H1 (cell line): ENCODE measurements around the gene TAP2. TPM values are rescaled to one million over a fixed set of nuclear protein-coding genes. Genes with fewer than 3 reads are reported as not detected.

Experiments used
- CTCF ChIA-PET: fragments of 300-600 bp; sonication (Branson Sonifier 250); formaldehyde crosslinking; loops from one replicate; lab custom pipeline; 2021; ENCODE audit not compliant: partially characterized antibody; lab: Charles Lee
- POLR2A ChIA-PET: fragments of 300-600 bp; sonication (Branson Sonifier 250); formaldehyde crosslinking; loops from one replicate; lab custom pipeline; 2021; ENCODE audit warnings: inconsistent platforms; ENCODE audit not compliant: partially characterized antibody; lab: Charles Lee
- DNase-seq, 2 experiments: peaks; one replicate each; pipeline versions ENCODE4 v3.0.0 to v3.0.0-alpha.2; 2010 to 2022; ENCODE audit warnings: low spot score in 2 of 2, low read depth in 1 of 2, mixed read lengths in 1 of 2
- FAIRE-seq: peaks from 2 replicates; lab custom pipeline; 2011; peaks lifted over from hg19 to GRCh38; lab: Jason Lieb, UNC
- H2AFZ ChIP-seq: 2 replicates; pipeline ENCODE4 v1.8.1; 2012; ENCODE audit warnings: low read length, inconsistent platforms
- H2AK5ac ChIP-seq: 2 replicates; pipeline ENCODE4 v1.6.1; 2013; ENCODE audit warnings: low read depth, low read length
- H2BK120ac ChIP-seq: replicated peaks from 2 replicates; pipeline ENCODE3; 2013; ENCODE audit warnings: low read depth, low read length, inconsistent platforms
- H2BK12ac ChIP-seq: 2 replicates; pipeline ENCODE4 v1.6.1; 2013; ENCODE audit warnings: low read depth, low read length
- H2BK15ac ChIP-seq: 2 replicates; pipeline ENCODE4 v1.6.1; 2013; ENCODE audit warnings: low read length
- H2BK20ac ChIP-seq: 2 replicates; pipeline ENCODE4 v1.6.1; 2013; ENCODE audit warnings: low read length
- H2BK5ac ChIP-seq: 2 replicates; pipeline ENCODE4 v1.6.1; 2013; ENCODE audit warnings: low read depth, low read length
- H3K14ac ChIP-seq: 2 replicates; pipeline ENCODE4 v1.6.1; 2013; ENCODE audit warnings: inconsistent platforms; ENCODE audit not compliant: insufficient read length
- H3K18ac ChIP-seq: 2 replicates; pipeline ENCODE4 v1.6.1; 2013; ENCODE audit warnings: low read length; ENCODE audit errors: extremely low read depth
- H3K23ac ChIP-seq: 2 replicates; pipeline ENCODE4 v1.6.1; 2013; ENCODE audit warnings: inconsistent platforms; ENCODE audit not compliant: insufficient read length
- H3K23me2 ChIP-seq: 2 replicates; pipeline ENCODE4 v1.6.1; 2013; ENCODE audit warnings: low read depth, low read length
- H3K27ac ChIP-seq: 2 replicates; pipeline ENCODE4 v1.6.1; 2011; ENCODE audit warnings: low read depth, low read length, inconsistent platforms
- H3K27me3 ChIP-seq, 4 experiments: replicated peaks in 1 of 4; 1 replicate in 1 of 4; 2 replicates in 3 of 4; pipeline versions ENCODE4 v1.6.1 to v1.8.1; 2011 to 2013; ENCODE audit warnings: low read length in 3 of 4, mild to moderate bottlenecking in 3 of 4, inconsistent platforms in 2 of 4, mixed read lengths in 2 of 4, moderate library complexity in 1 of 4; ENCODE audit not compliant: control insufficient read depth in 3 of 4, insufficient read depth in 3 of 4; ENCODE audit errors: extremely low read depth in 1 of 4
- H3K36me3 ChIP-seq, 4 experiments: 2 replicates each; pipeline versions ENCODE4 v1.6.1 to v1.8.1; 2011 to 2013; ENCODE audit warnings: mild to moderate bottlenecking in 4 of 4, low read length in 3 of 4, moderate library complexity in 2 of 4, control low read depth in 1 of 4, inconsistent platforms in 1 of 4; ENCODE audit not compliant: insufficient read depth in 4 of 4, control insufficient read depth in 2 of 4
- H3K4ac ChIP-seq: replicated peaks from 2 replicates; pipeline ENCODE3; 2013; ENCODE audit warnings: low read length, low read depth, mixed read lengths, inconsistent platforms; ENCODE audit not compliant: insufficient read length
- H3K4me1 ChIP-seq, 4 experiments: replicated peaks in 1 of 4; 1 replicate in 1 of 4; 2 replicates in 3 of 4; pipeline versions ENCODE4 v1.6.1 to v1.8.1; 2011 to 2013; ENCODE audit warnings: low read length in 3 of 4, inconsistent platforms in 2 of 4, mixed read lengths in 1 of 4; ENCODE audit not compliant: insufficient read depth in 4 of 4, control insufficient read depth in 3 of 4
- H3K4me2 ChIP-seq, 2 experiments: 2 replicates each; pipeline versions ENCODE4 v1.6.1 to v1.8.1; 2011 to 2013; ENCODE audit warnings: low read depth in 2 of 2, low read length in 2 of 2, control low read depth in 1 of 2, inconsistent platforms in 1 of 2, mild to moderate bottlenecking in 1 of 2; ENCODE audit not compliant: insufficient read depth in 1 of 2
- H3K4me3 ChIP-seq, 4 experiments: fragments of 200-600, 300-600 bp in 1 of 4; sonication (generic), shearing (Covaris generic), sonication (Bioruptor Twin) in 1 of 4; 2 replicates each; pipeline versions ENCODE4 v1.5.1 to v1.8.1; 2011 to 2016; ENCODE audit warnings: low read length in 4 of 4, low read depth in 3 of 4, control low read depth in 2 of 4, inconsistent platforms in 2 of 4, mild to moderate bottlenecking in 2 of 4, mixed read lengths in 1 of 4, moderate library complexity in 1 of 4; ENCODE audit not compliant: insufficient read depth in 2 of 4; ENCODE audit errors: extremely low read depth in 1 of 4
- H3K56ac ChIP-seq: replicated peaks from 2 replicates; pipeline ENCODE3; 2013; ENCODE audit warnings: low read depth, mild to moderate bottlenecking, mixed read lengths, low read length, inconsistent platforms; ENCODE audit not compliant: insufficient read length
- H3K79me1 ChIP-seq: 2 replicates; pipeline ENCODE4 v1.6.1; 2013; ENCODE audit warnings: low read depth, low read length, control low read depth
- H3K79me2 ChIP-seq, 2 experiments: 2 replicates each; pipeline versions ENCODE4 v1.6.1 to v1.8.1; 2012 to 2013; ENCODE audit warnings: low read length in 2 of 2, mild to moderate bottlenecking in 2 of 2, inconsistent platforms in 1 of 2; ENCODE audit not compliant: insufficient read depth in 2 of 2, control insufficient read depth in 1 of 2
- H3K9ac ChIP-seq, 4 experiments: replicated peaks in 1 of 4; 1 replicate in 1 of 4; 2 replicates in 3 of 4; pipeline versions ENCODE4 v1.6.1 to v1.8.1; 2011 to 2013; ENCODE audit warnings: low read depth in 3 of 4, low read length in 3 of 4, control low read depth in 2 of 4, mild to moderate bottlenecking in 2 of 4, moderate library complexity in 2 of 4, inconsistent platforms in 1 of 4; ENCODE audit errors: extremely low read depth in 1 of 4
- H3K9me3 ChIP-seq, 2 experiments: 2 replicates each; pipeline versions ENCODE4 v1.6.1 to v1.8.1; 2012 to 2013; ENCODE audit warnings: mild to moderate bottlenecking in 2 of 2, moderate library complexity in 2 of 2, control low read depth in 1 of 2, inconsistent platforms in 1 of 2, low read depth in 1 of 2, low read length in 1 of 2, mixed read lengths in 1 of 2; ENCODE audit not compliant: insufficient read depth in 2 of 2
- H4K20me1 ChIP-seq, 2 experiments: replicated peaks in 1 of 2; 2 replicates each; pipeline versions ENCODE3 to v1.8.1; 2011 to 2013; ENCODE audit warnings: inconsistent platforms in 2 of 2, low read length in 2 of 2, mild to moderate bottlenecking in 1 of 2; ENCODE audit not compliant: insufficient read depth in 2 of 2, control insufficient read depth in 1 of 2
- H4K5ac ChIP-seq: 2 replicates; pipeline ENCODE4 v1.6.1; 2013; ENCODE audit warnings: low read length, low read depth, mixed read lengths, inconsistent platforms; ENCODE audit not compliant: insufficient read length
- H4K8ac ChIP-seq: 2 replicates; pipeline ENCODE4 v1.8.0; 2013; ENCODE audit warnings: mild to moderate bottlenecking, moderate library complexity, low read length, inconsistent platforms; ENCODE audit not compliant: insufficient read depth; ENCODE audit errors: extremely low read depth
- H4K91ac ChIP-seq: replicated peaks from 2 replicates; pipeline ENCODE3; 2013; ENCODE audit warnings: low read length, mixed read lengths, inconsistent platforms; ENCODE audit not compliant: insufficient read length
- BACH1 ChIP-seq: IDR thresholded peaks from 2 replicates; pipeline ENCODE4 v1.6.1; 2012; ENCODE audit warnings: low read length, improper control_type of control experiment
- POLR2AphosphoS5 ChIP-seq: IDR thresholded peaks from 2 replicates; pipeline ENCODE4 v1.6.1; 2011; ENCODE audit warnings: low read depth, low read length
- RXRA ChIP-seq: IDR thresholded peaks from 2 replicates; pipeline ENCODE4 v1.6.1; 2011; ENCODE audit warnings: low read depth, mild to moderate bottlenecking, low read length, moderate library complexity; ENCODE audit not compliant: insufficient read depth
- TEAD4 ChIP-seq: IDR thresholded peaks from 2 replicates; pipeline ENCODE4 v1.6.1; 2012; ENCODE audit warnings: low read depth, low read length, inconsistent platforms, mixed read lengths
- WGBS, 2 experiments: shearing (Covaris generic) in 1 of 2; methylation state at CpG; one replicate each; pipeline versions ENCODE4 v1.1.6 to v1.1.7; 2013 to 2015; ENCODE audit warnings: low lambda C conversion rate in 2 of 2, mixed read lengths in 2 of 2, inconsistent platforms in 1 of 2, low coverage in 1 of 2, missing lambda C conversion rate in 1 of 2; ENCODE audit not compliant: insufficient replicate concordance in 2 of 2, insufficient coverage in 1 of 2, insufficient read length in 1 of 2; ENCODE audit errors: extremely low coverage in 1 of 2, missing lambda C conversion rate in 1 of 2; 5-methylcytosine and 5-hydroxymethylcytosine counted together
- polyA plus RNA-seq, 7 experiments: library from polyadenylated mRNA; depleted of rRNA in 3 of 7; stranded (reverse) in 5 of 7; unstranded in 2 of 7; fragments of >200 nt in 5 of 7; fragments of 200-250 nt in 2 of 7; gene quantifications; 1 replicate in 5 of 7; 2 replicates in 1 of 7; 4 replicates in 1 of 7; pipeline versions ENCODE4 v1.2.1 to v1.2.3, GENCODE V29; 2011 to 2013; ENCODE audit warnings: missing spikeins in 2 of 7, mixed read lengths in 2 of 7
- total RNA-seq: library from RNA; stranded (reverse); fragmentation: NEBNext Ultra II Directional; extraction: Animal tissue kit (Norgen Biotek cat#: 25700); gene quantifications from 2 replicates; pipeline ENCODE4 v1.2.1, GENCODE V29; 2021

The TAP2 gene
- total and polyA plus RNA-seq, 2 of the 8 experiments (the other 6 are each of a cell fraction or from before 2014, with no cell fraction given), result 11.3 to 27.2 TPM

GRCh38 chr6:32839356-32839755 lies 817 bp upstream of the TAP2 start:
- Histone ChIP-seq H2AK5ac (no peak overlapping the region), H2BK20ac (no peak overlapping the region), H3K23ac (no peak overlapping the region), H3K79me1 (no peaks in the 10 kb centered on the region), H3K18ac (no peak overlapping the region), H3K27ac (no peak overlapping the region), H2BK12ac (no peak overlapping the region), H4K20me1 (peaks cover 0 to 1% of the 10 kb centered on the region in 2 experiments), H2AFZ (no peak overlapping the region), H4K8ac (no peak overlapping the region), H3K23me2 (peaks cover 12% of the 10 kb centered on the region), H2BK5ac (no peak overlapping the region), H3K14ac (no peak overlapping the region), H3K9me3 (no peaks in the 10 kb centered on the region), H3K4me1 (peaks cover 0 to 7% (median 4%) of the 10 kb centered on the region in 4 experiments; a peak in 5 of 7 replicates), H3K56ac (no peak overlapping the region), H3K4ac (no peak overlapping the region), H3K36me3 (no peaks in the 10 kb centered on the region; a peak in 2 of 8 replicates), H3K27me3 (peaks cover 0 to 11% (median 10%) of the 10 kb centered on the region in 4 experiments; a peak in 4 of 7 replicates), H3K4me3 (no peak overlapping the region), H2BK120ac (no peak overlapping the region), H2BK15ac (no peak overlapping the region), H4K91ac (no peak overlapping the region), H4K5ac (no peak overlapping the region), H3K79me2 (no peaks in the 10 kb centered on the region), H3K9ac (no peak overlapping the region), H3K4me2 (no peak overlapping the region)
- ChIA-PET POLR2A (interaction anchor here (1.3 to 3.0 kb wide), 5 partner anchors 12 to 132 kb away, joined by 4 to 26 read pairs (median 6); partner anchors contain the start of genes PSMB9 and TAP1), CTCF (interaction anchor here (0.6 to 11.2 kb wide), 25 partner anchors 8 to 1975 kb away, joined by 3 to 402 read pairs (median 5); partner anchors contain the start of genes BRD2, HLA-DMA, HLA-DMB and HLA-DQB2)
- DNase-seq, result no peak
- TF ChIP-seq RXRA, result no peak
- TF ChIP-seq TEAD4, result no peak
- TF ChIP-seq POLR2AphosphoS5, result no peak
- TF ChIP-seq BACH1, result no peak
- FAIRE-seq, result no peak
- 92% methylated on average over 15 of the region's 15 CpGs; no CpG with 5 or more reads in 1 of the 2 experiments for WGBS, 2 experiments
